ENCODE measurements around the gene HDAC10. TPM values are rescaled to one million over a fixed set of nuclear protein-coding genes. Genes with fewer than 3 reads are reported as not detected.

The HDAC10 gene, protein sequence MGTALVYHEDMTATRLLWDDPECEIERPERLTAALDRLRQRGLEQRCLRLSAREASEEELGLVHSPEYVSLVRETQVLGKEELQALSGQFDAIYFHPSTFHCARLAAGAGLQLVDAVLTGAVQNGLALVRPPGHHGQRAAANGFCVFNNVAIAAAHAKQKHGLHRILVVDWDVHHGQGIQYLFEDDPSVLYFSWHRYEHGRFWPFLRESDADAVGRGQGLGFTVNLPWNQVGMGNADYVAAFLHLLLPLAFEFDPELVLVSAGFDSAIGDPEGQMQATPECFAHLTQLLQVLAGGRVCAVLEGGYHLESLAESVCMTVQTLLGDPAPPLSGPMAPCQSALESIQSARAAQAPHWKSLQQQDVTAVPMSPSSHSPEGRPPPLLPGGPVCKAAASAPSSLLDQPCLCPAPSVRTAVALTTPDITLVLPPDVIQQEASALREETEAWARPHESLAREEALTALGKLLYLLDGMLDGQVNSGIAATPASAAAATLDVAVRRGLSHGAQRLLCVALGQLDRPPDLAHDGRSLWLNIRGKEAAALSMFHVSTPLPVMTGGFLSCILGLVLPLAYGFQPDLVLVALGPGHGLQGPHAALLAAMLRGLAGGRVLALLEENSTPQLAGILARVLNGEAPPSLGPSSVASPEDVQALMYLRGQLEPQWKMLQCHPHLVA
- polyA plus RNA-seq (2013, experiment 1 of 2) = 20.1 TPM
- polyA plus RNA-seq (2013, experiment 2 of 2) = 18.8 TPM

DNA sequence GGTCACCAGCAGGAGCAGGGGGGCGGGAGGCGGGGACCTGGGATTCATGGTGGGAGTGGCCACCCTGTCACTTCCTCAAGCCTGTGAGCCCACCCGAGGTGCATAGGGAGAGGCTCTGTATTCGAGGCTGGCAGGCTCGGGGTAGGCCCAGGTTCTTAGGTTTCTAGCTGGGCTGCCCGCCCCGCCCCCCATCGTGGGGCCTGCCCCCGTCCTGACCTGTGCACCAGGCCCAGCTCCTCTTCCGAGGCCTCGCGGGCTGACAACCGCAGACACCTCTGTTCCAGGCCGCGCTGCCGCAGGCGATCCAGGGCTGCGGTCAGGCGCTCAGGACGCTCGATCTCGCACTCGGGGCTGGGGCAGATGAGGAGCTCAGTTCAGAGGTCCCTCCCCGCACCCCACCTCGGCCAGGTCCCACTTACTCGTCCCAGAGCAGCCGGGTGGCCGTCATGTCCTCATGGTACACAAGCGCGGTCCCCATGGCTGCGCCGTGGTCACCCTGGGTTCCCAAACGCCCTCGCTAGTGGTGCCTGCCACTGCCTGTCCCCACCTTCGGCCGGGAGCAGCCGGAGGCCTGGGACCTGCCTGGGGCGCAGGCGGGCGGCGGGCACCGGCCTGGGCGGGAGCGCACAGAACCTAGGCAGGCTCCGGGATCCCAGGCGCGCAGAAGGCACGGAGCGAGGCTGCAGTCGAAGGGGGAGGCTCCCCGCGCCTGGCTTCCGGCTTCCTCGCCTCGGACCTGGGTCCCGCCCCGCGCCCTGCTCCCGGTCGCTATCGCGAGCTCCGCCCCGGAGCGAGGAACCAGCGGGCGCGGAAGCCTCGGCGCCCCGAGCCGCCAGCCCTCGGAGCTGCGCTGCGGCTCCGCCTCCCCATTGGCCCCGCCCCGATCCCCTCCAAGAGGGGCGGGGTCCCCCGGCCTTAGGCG lies at the start of gene HDAC10:
Gene HDAC10, minus strand, starts transcription at position 711 of the 922 bp plus-strand sequence. Its CDS starts 233 bp downstream, at position 478.
- peaks cover 27% of the 10 kb centered on the region for H3K79me1 ChIP-seq (ENCODE audit: low read depth, low read length)
- H3K4me1 ChIP-seq (ENCODE audit: control insufficient read depth in 2 of 2, insufficient read depth in 1 of 2, low read depth in 1 of 2, low read length in 2 of 2) = peaks cover 15 to 17% of the 10 kb centered on the region in 2 donors
- H4K8ac ChIP-seq (ENCODE audit: low read depth, low read length) = peak within 1 kb of the TSS; percentile 48
- no peaks in the 10 kb centered on the region for H3K9me3 ChIP-seq (replicated peaks in 1 of 2; ENCODE audit: control insufficient read depth in 2 of 2, insufficient read depth in 1 of 2, low read depth in 1 of 2, low read length in 2 of 2)
- H2BK5ac ChIP-seq (ENCODE audit: low read length) = peak within 1 kb of the TSS; percentile 82
- peak within 1 kb of the TSS; percentile 96 for H3K9ac ChIP-seq (ENCODE audit: low read depth, low read length, poor library complexity)
- peak; percentile 83 for DNase-seq (ENCODE audit: low spot score)
- peak within 1 kb of the TSS; percentile 72 for H3K27ac ChIP-seq (replicated peaks; ENCODE audit: low read length)
- no peak within 1 kb of the TSS for H4K91ac ChIP-seq (ENCODE audit: low read depth, low read length, poor library complexity)
- WGBS, 2 donors (ENCODE audit: extremely low coverage in 2 of 2, insufficient read length in 2 of 2, insufficient replicate concordance in 1 of 2) = no CpG with 5 or more reads among the region's 81 CpGs
- H2BK15ac ChIP-seq (ENCODE audit: low read length) = peak within 1 kb of the TSS; percentile 94
- peak within 1 kb of the TSS; percentile 72 to 86 for H3K4me3 ChIP-seq (ENCODE audit: low read length in 2 of 2)
- peak within 1 kb of the TSS; percentile 98 for H3K4me2 ChIP-seq (ENCODE audit: insufficient read depth, low read length, poor library complexity, severe bottlenecking)
- peak within 1 kb of the TSS; percentile 83 for H2AFZ ChIP-seq (ENCODE audit: low read length)
- H2AK5ac ChIP-seq (ENCODE audit: low read depth, low read length) = peak within 1 kb of the TSS; percentile 100
- peak within 1 kb of the TSS; percentile 97 for H3K23ac ChIP-seq (ENCODE audit: low read depth, low read length, poor library complexity)
- H3K27me3 ChIP-seq (ENCODE audit: control insufficient read depth in 3 of 3, insufficient read depth in 3 of 3, low read depth in 1 of 3, low read length in 3 of 3) = no peaks in the 10 kb centered on the region
- H2BK12ac ChIP-seq (ENCODE audit: low read length) = peak within 1 kb of the TSS; percentile 73
- H3K4ac ChIP-seq (ENCODE audit: low read length) = peak within 1 kb of the TSS; percentile 93
- peak within 1 kb of the TSS; percentile 99 for H3K14ac ChIP-seq (ENCODE audit: low read length)
- peak within 1 kb of the TSS; percentile 94 for H3K18ac ChIP-seq (ENCODE audit: low read length)
- H3K36me3 ChIP-seq (replicated peaks in 1 of 2; ENCODE audit: control insufficient read depth in 2 of 2, insufficient read depth in 2 of 2, low read length in 2 of 2) = peaks cover 30 to 56% of the 10 kb centered on the region in 2 donors
- peak within 1 kb of the TSS; percentile 99 for H2BK120ac ChIP-seq (ENCODE audit: low read depth, low read length)

- WGBS, 2 donors (ENCODE audit: extremely low coverage in 2 of 2, insufficient read length in 2 of 2, insufficient replicate concordance in 1 of 2) = no CpG with 5 or more reads among the region's 14 CpGs
- Histone ChIP-seq H3K4me3 (ENCODE audit: low read length in 2 of 2) (no peak overlapping the region), H3K18ac (ENCODE audit: low read length) (peak overlapping the region; percentile 87)
These were observed 49.7 kb upstream of the HDAC10 start for GRCh38 chr22:50300620-50301257.

GRCh38 chr22:50299785-50300619 lies 48.9 kb upstream of the HDAC10 start:
- Histone ChIP-seq H2BK5ac (ENCODE audit: low read length) (peak overlapping the region; percentile 39), H3K4me1 (ENCODE audit: control insufficient read depth in 2 of 2, insufficient read depth in 1 of 2, low read depth in 1 of 2, low read length in 2 of 2) (peaks cover 14 to 25% of the 10 kb centered on the region in 2 donors), H3K9ac (ENCODE audit: low read depth, low read length, poor library complexity) (peak overlapping the region; percentile 77), H3K14ac (ENCODE audit: low read length) (peak overlapping the region; percentile 94), H2AK5ac (ENCODE audit: low read depth, low read length) (peak overlapping the region; percentile 92), H3K36me3 (replicated peaks in 1 of 2; ENCODE audit: control insufficient read depth in 2 of 2, insufficient read depth in 2 of 2, low read length in 2 of 2) (peaks cover 3 to 65% of the 10 kb centered on the region in 2 donors), H3K79me1 (ENCODE audit: low read depth, low read length) (peaks cover 56% of the 10 kb centered on the region), H3K4me3 (ENCODE audit: low read length in 2 of 2) (peak overlapping the region in 1 of 2 donors; percentile 72), H2AFZ (ENCODE audit: low read length) (no peak overlapping the region), H4K91ac (ENCODE audit: low read depth, low read length, poor library complexity) (no peak overlapping the region), H3K4ac (ENCODE audit: low read length) (no peak overlapping the region), H4K8ac (ENCODE audit: low read depth, low read length) (no peak overlapping the region), H3K27ac (replicated peaks; ENCODE audit: low read length) (no peak overlapping the region), H3K18ac (ENCODE audit: low read length) (peak overlapping the region; percentile 95), H3K9me3 (replicated peaks in 1 of 2; ENCODE audit: control insufficient read depth in 2 of 2, insufficient read depth in 1 of 2, low read depth in 1 of 2, low read length in 2 of 2) (no peaks in the 10 kb centered on the region), H3K23ac (ENCODE audit: low read depth, low read length, poor library complexity) (peak overlapping the region; percentile 80), H3K27me3 (ENCODE audit: control insufficient read depth in 3 of 3, insufficient read depth in 3 of 3, low read depth in 1 of 3, low read length in 3 of 3) (peaks cover 0 to 6% (median 0%) of the 10 kb centered on the region in 3 experiments), H2BK15ac (ENCODE audit: low read length) (no peak overlapping the region), H2BK12ac (ENCODE audit: low read length) (no peak overlapping the region), H3K4me2 (ENCODE audit: insufficient read depth, low read length, poor library complexity, severe bottlenecking) (peak overlapping the region; percentile 94), H2BK120ac (ENCODE audit: low read depth, low read length) (no peak overlapping the region)
- no peak for DNase-seq (ENCODE audit: low spot score)
- WGBS, 2 donors (ENCODE audit: extremely low coverage in 2 of 2, insufficient read length in 2 of 2, insufficient replicate concordance in 1 of 2) = no CpG with 5 or more reads among the region's 93 CpGs

More at GRCh38 chr22:50300620-50301257, 49.7 kb upstream of the HDAC10 start:
- no peak for DNase-seq (ENCODE audit: low spot score)
- H4K91ac ChIP-seq (ENCODE audit: low read depth, low read length, poor library complexity) = no peak overlapping the region
- peaks cover 0 to 6% (median 0%) of the 10 kb centered on the region in 3 experiments for H3K27me3 ChIP-seq (ENCODE audit: control insufficient read depth in 3 of 3, insufficient read depth in 3 of 3, low read depth in 1 of 3, low read length in 3 of 3)
- no peak overlapping the region for H3K27ac ChIP-seq (replicated peaks; ENCODE audit: low read length)
- H3K79me1 ChIP-seq (ENCODE audit: low read depth, low read length) = peaks cover 63% of the 10 kb centered on the region
- no peak overlapping the region for H4K8ac ChIP-seq (ENCODE audit: low read depth, low read length)
- peaks cover 2 to 65% of the 10 kb centered on the region in 2 donors for H3K36me3 ChIP-seq (replicated peaks in 1 of 2; ENCODE audit: control insufficient read depth in 2 of 2, insufficient read depth in 2 of 2, low read length in 2 of 2)
- H2BK5ac ChIP-seq (ENCODE audit: low read length) = no peak overlapping the region
- H2BK12ac ChIP-seq (ENCODE audit: low read length) = peak overlapping the region; percentile 41
- no peaks in the 10 kb centered on the region for H3K9me3 ChIP-seq (replicated peaks in 1 of 2; ENCODE audit: control insufficient read depth in 2 of 2, insufficient read depth in 1 of 2, low read depth in 1 of 2, low read length in 2 of 2)
- H2BK15ac ChIP-seq (ENCODE audit: low read length) = peak overlapping the region; percentile 81
- H3K4ac ChIP-seq (ENCODE audit: low read length) = no peak overlapping the region
- peak overlapping the region; percentile 92 for H2AK5ac ChIP-seq (ENCODE audit: low read depth, low read length)
- H3K4me1 ChIP-seq (ENCODE audit: control insufficient read depth in 2 of 2, insufficient read depth in 1 of 2, low read depth in 1 of 2, low read length in 2 of 2) = peaks cover 21 to 31% of the 10 kb centered on the region in 2 donors
- H3K23ac ChIP-seq (ENCODE audit: low read depth, low read length, poor library complexity) = no peak overlapping the region
- peak overlapping the region; percentile 94 for H3K4me2 ChIP-seq (ENCODE audit: insufficient read depth, low read length, poor library complexity, severe bottlenecking)
- H2AFZ ChIP-seq (ENCODE audit: low read length) = no peak overlapping the region
- H3K14ac ChIP-seq (ENCODE audit: low read length) = peak overlapping the region; percentile 71
- no peak overlapping the region for H2BK120ac ChIP-seq (ENCODE audit: low read depth, low read length)
- no peak overlapping the region for H3K9ac ChIP-seq (ENCODE audit: low read depth, low read length, poor library complexity)

Data from neuronal stem cell (in vitro differentiated cells).